Loucy (cell line): Measurements from ENCODE around the gene C9orf85.

Experiments
- H2AFZ ChIP-seq: fragments of 200-600 bp; sonication (generic); 2 replicates; pipeline ENCODE4 v1.6.0; 2016; ENCODE audit warnings: antibody characterized with exemption, mild to moderate bottlenecking, low read length, moderate library complexity
- H3F3A ChIP-seq: fragments of 200-600 bp; 2 replicates; pipeline ENCODE4 v1.6.0; 2016; ENCODE audit warnings: antibody characterized with exemption, low read depth, mild to moderate bottlenecking
- H3K27me3 ChIP-seq: fragments of 200-600 bp; sonication (generic); 2 replicates; pipeline ENCODE4 v1.6.1; 2014; ENCODE audit warnings: low read length, mild to moderate bottlenecking; ENCODE audit not compliant: insufficient read depth, poor library complexity, severe bottlenecking
- H3K36me3 ChIP-seq: fragments of 200-600 bp; sonication (generic); 2 replicates; pipeline ENCODE4 v1.6.1; 2016; ENCODE audit warnings: low read length; ENCODE audit not compliant: insufficient read depth
- H3K4me1 ChIP-seq: fragments of 200-600 bp; sonication (generic); 2 replicates; pipeline ENCODE4 v1.5.1; 2014; ENCODE audit warnings: low read length, mild to moderate bottlenecking; ENCODE audit not compliant: insufficient read depth, poor library complexity, severe bottlenecking
- H3K4me2 ChIP-seq: fragments of 200-600 bp; sonication (generic); 2 replicates; pipeline ENCODE4 v1.6.0; 2014; ENCODE audit warnings: antibody characterized with exemption, low read length, low read depth, mild to moderate bottlenecking; ENCODE audit not compliant: poor library complexity, severe bottlenecking
- H3K4me3 ChIP-seq: fragments of 200-600 bp; sonication (generic); 2 replicates; pipeline ENCODE4 v1.5.1; 2014; ENCODE audit warnings: low read length, mild to moderate bottlenecking, mixed read lengths; ENCODE audit not compliant: poor library complexity, severe bottlenecking
- H3K79me2 ChIP-seq: fragments of 200-600 bp; sonication (generic); 2 replicates; pipeline ENCODE4 v1.6.1; 2014; ENCODE audit warnings: low read length; ENCODE audit not compliant: insufficient read depth
- H3K9ac ChIP-seq: fragments of 200-600 bp; sonication (generic); 2 replicates; pipeline ENCODE4 v1.6.0; 2014; ENCODE audit warnings: mild to moderate bottlenecking, low read depth, low read length, moderate library complexity; ENCODE audit not compliant: poor library complexity, severe bottlenecking
- H3K9me2 ChIP-seq: fragments of 200-600 bp; sonication (generic); replicated peaks from 2 replicates; pipeline ENCODE4 v1.6.1; 2016; ENCODE audit warnings: low read depth, low read length, mixed read lengths
- H3K9me3 ChIP-seq: fragments of 200-600 bp; sonication (generic); 2 replicates; pipeline ENCODE4 v1.6.1; 2014; ENCODE audit warnings: mild to moderate bottlenecking, antibody characterized with exemption, low read length, low read depth; ENCODE audit not compliant: insufficient read depth
- H4K20me1 ChIP-seq: fragments of 200-600 bp; sonication (generic); 2 replicates; pipeline ENCODE4 v1.6.0; 2014; ENCODE audit warnings: antibody characterized with exemption, low read length, mild to moderate bottlenecking; ENCODE audit not compliant: insufficient read depth, poor library complexity, severe bottlenecking
- CTCF ChIP-seq: fragments of 200-600 bp; sonication (generic); conservative IDR thresholded peaks from 2 replicates; pipeline ENCODE4 v1.5.1; 2014; ENCODE audit warnings: mild to moderate bottlenecking, antibody characterized with exemption, low read length
- EZH2phosphoT487 ChIP-seq: fragments of 200-600 bp; IDR thresholded peaks from 2 replicates; pipeline ENCODE4 v1.6.1; 2018; ENCODE audit warnings: antibody characterized with exemption, mild to moderate bottlenecking, moderate library complexity, borderline replicate concordance

The C9orf85 gene

GRCh38 chr9:71920456-71921189 lies 9.2 kb downstream of the C9orf85 start:
- Histone ChIP-seq H3K4me3 (no peak overlapping the region), H3K79me2 (peaks cover 78% of the 10 kb centered on the region), H3K27me3 (no peaks in the 10 kb centered on the region), H3K9me3 (no peaks in the 10 kb centered on the region), H3K9me2 (no peaks in the 10 kb centered on the region), H3K36me3 (peaks cover 3% of the 10 kb centered on the region; the same call in 1 of the 2 replicates), H2AFZ (no peak overlapping the region), H3K9ac (no peak overlapping the region), H3K4me1 (peaks cover 19% of the 10 kb centered on the region), H3K4me2 (no peak overlapping the region), H3F3A (no peaks in the 10 kb centered on the region), H4K20me1 (peaks cover 14% of the 10 kb centered on the region)
- TF ChIP-seq CTCF = no peak
- TF ChIP-seq EZH2phosphoT487 = no peak

GRCh38 chr9:71921190-71921814 lies 9.9 kb downstream of the C9orf85 start:
- Histone ChIP-seq H3F3A (no peaks in the 10 kb centered on the region), H3K9ac (no peak overlapping the region), H3K9me3 (no peaks in the 10 kb centered on the region), H3K36me3 (peaks cover 3% of the 10 kb centered on the region; the same call in 1 of the 2 replicates), H3K9me2 (no peaks in the 10 kb centered on the region), H3K4me3 (no peak overlapping the region), H3K4me1 (peaks cover 12% of the 10 kb centered on the region), H3K79me2 (peaks cover 75% of the 10 kb centered on the region), H2AFZ (no peak overlapping the region), H4K20me1 (peaks cover 11% of the 10 kb centered on the region), H3K4me2 (no peak overlapping the region), H3K27me3 (no peaks in the 10 kb centered on the region)
- no peak for TF ChIP-seq CTCF
- TF ChIP-seq EZH2phosphoT487 = no peak

GRCh38 chr9:71924576-71924975 lies 13.1 kb downstream of the C9orf85 start:
- Histone ChIP-seq H3K4me1 (peaks cover 4% of the 10 kb centered on the region), H3K27me3 (no peaks in the 10 kb centered on the region), H3K36me3 (no peaks in the 10 kb centered on the region; the same call in 1 of the 2 replicates), H3K9me3 (no peaks in the 10 kb centered on the region), H3K9me2 (no peaks in the 10 kb centered on the region), H4K20me1 (peaks cover 3% of the 10 kb centered on the region), H3K79me2 (peaks cover 50% of the 10 kb centered on the region), H3K9ac (no peak overlapping the region), H3F3A (no peaks in the 10 kb centered on the region), H3K4me3 (no peak overlapping the region), H3K4me2 (no peak overlapping the region), H2AFZ (no peak overlapping the region)
- TF ChIP-seq EZH2phosphoT487 (no peak), CTCF (no peak)
